Fibroblast of the conjunctiva (primary cell): ENCODE data around the gene PIK3R4.
A peak's percentile ranks its signal among the peaks of the same experiment; 100 is the strongest.

Source experiments
- DNase-seq: peaks from one replicate; pipeline ENCODE4 v3.0.0-alpha.2; 2010; ENCODE audit warnings: low read depth

Gene PIK3R4

DNA sequence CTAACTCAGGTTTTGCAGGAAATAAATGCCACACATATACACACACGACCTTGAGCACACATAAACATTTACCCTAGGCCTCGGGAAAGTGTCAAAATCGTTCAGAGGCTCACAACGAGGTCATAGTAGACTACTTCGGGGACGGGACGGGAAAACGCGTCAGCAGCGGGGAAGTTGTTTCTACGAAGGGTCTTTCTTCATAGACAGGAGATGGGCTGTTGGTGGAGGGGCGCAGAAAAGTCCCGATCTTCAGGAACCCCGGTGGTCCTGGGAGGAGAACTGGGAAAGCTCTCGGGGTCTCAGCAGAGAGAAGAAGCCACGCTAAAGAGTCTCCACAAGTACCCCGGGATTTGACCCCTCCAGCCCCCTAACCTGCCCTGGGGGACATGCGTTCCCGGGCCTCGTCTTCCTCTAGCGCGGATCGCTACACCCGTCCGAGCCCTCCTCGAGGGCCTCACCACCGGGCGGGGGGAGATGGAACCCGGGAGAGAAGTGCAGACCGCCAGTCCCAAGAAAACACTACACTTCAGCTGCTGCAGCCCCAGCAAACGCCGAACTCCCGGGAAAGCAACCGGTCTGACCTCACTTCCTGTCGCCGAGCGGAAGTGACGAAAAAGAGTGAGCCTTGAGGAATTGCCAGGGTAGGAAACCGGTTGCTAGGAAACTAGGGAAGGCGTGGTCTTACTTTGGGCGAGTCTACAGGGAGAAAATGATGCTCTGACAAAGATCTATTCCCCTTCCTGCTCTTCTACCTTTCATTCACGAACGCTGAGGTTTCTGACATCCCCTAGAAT is at the start of gene PIK3R4:
TSS of gene PIK3R4 (minus strand) at position 584 of the 794 bp plus-strand sequence. CDS start 1,611 bp downstream, outside the sequence.
- peak; percentile 96 for DNase-seq

DNA sequence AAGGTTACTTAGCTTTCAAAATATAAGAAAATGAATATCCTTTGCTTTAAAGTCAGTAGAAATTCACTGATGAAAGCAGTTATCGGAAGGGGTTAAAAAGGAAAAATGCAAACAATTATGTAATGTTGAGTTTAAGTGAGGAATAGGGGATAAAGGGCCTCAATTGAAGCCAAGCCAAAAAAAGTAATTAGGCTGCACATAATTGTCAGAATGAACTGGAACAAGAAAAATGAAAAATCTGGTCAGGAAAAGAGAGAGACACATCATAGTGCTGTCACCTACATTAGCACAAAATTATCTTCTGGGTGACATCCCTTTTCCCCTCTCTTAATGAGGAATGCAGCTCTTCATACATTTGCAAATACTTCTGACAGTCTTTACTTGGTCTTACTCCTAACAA is 48.8 kb upstream of the PIK3R4 start:
- DNase-seq, result no peak

DNA sequence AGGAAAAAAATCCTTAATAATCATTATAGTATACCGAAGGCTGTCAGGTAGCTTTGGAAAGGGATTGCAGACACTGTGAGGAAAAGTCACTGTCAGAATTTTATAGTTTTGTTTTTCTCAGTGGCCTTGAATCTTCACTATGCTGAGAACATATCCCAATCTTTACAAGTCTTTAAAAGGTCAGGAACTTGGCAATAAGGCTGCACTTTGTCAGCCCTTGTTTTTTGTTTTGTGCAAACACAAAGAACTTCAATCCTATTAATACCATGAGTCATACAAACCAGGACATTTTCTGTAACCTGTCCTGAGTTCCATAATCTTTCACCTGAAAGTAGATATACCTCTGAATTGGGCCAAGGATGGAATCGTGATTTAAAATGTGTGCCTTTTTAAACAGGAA is 45.6 kb upstream of the PIK3R4 start:
- DNase-seq, result no peak

DNA sequence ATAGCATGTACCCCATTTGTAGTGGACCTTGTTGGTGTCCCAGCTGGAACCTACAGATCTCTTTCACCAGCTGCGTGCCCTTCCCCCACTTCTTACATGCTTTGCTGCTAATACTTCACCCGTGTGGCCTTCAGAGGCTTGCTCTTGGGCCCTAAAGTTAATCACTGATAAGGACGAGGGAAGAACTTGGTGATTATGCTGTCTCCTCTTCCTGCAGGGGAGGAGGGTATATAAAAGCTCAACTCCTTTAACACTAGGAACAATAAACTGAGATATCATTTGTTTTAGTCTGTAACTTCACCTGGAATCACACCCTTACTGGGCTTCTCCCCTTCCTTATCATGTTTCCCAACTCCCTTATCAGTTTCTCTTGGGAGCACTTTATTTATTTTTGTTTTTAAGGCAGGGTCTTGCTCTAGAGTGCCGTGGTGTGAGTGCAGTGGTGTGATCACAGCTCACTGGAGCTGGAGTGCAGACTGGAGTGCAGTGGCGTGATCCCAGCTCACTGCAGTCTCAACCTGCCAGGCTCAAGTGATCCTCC is 43.2 kb upstream of the PIK3R4 start:
- no peak for DNase-seq

DNA sequence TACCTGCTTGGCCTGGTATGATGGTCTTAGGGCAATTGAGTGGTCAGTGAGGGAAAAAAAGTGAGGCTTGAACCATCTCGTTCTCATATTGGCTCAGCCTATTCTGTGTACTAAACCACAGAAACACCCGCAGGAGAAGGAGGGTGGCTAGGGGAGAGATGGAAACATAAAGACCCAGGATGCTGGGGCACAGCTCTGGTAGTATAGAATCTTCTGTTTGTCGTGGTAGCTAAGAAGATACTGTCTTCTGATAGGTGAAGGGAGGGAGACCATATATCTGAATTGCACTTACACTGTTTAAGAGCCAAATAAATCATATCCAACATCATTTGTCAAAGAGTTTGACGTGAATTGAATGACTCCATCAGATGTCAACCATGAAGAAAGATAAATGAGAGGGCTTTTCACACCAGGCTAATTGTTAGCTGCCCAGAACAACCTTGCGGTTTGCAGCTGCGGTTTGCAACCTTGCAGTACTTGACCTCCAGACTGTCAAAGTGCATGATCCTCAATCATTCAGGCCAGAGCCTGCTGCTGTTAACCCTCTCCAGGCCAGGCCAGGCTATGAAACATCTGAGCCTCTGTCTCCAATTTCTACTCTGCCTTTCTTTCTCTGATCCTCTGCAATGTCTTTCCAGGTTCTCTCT is 40.9 kb upstream of the PIK3R4 start:
- no peak for DNase-seq

DNA sequence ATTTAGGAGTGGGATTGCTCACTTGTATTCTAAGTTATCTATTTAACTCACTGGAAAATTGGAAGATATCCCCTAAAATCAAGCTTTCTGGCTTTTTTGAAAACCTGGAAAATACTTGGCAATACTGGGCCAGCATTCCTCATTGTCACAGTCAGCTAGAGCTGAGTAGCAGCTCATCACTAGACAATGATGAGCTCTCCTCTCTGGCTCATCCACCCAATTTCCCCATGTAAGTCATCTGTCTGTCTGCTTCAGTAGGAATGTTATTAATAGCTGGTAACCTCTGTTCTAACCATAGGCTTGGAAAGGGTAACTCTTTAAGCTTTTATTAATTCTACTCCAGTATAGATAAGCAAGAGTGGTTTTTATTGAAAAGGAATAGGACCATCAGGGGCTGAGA is 39.7 kb upstream of the PIK3R4 start:
- no peak for DNase-seq

DNA sequence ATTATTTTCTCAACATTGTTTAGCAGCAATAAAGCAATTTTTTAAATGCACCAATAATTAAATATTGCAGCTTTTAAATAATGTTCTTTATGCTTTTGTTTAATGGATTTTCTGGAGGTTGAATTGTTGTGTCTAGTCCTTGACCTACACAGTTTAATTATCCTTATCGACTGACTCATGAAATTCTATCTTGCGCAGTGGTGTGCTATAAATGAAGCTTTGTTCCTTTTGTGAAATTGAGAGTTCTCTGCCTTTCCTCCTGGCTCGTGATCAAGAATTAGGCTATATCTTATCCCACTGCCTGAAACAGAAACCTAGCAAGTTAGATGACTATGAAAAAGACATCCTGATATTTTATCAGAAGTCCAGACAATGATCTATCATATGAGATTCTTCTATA is 37.0 kb upstream of the PIK3R4 start:
- no peak for DNase-seq

DNA sequence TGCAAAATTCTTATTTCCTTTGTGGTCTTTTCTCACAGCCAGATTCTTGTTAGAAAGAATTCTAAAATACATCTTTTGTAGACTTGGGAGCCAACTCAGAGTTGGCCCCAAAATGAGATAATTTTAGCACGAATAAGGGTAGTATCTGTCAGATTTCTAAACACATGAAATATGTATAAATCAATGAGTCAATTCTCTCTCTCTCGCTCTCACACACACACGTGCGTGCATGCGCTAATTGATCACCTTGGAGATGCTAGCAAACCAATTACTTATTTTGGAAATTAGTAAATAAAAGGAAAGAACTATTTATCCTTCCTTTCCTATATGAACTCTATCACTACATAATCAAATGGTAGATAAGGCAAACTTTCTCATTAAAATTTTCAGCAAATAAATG is 32.9 kb upstream of the PIK3R4 start:
- no peak for DNase-seq

DNA sequence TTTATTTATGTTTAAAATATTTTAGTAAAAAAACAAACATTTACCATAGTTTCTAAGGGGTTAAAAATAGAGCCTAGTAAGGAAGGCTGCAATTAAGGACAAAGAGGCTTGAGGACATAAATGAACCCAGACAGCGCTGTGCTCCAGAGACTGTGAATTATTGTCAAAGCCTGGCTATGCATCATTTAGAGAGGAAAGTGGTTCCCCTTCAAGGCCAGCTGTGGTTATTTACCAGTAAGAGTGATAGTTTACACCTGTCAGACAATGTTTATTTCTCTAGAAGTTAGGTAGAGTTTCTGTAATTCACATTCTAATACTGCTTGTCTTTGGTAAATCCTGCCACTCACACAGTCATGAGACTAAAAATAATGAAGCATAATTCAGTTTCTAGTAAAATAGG is 32.4 kb upstream of the PIK3R4 start:
- no peak for DNase-seq

DNA sequence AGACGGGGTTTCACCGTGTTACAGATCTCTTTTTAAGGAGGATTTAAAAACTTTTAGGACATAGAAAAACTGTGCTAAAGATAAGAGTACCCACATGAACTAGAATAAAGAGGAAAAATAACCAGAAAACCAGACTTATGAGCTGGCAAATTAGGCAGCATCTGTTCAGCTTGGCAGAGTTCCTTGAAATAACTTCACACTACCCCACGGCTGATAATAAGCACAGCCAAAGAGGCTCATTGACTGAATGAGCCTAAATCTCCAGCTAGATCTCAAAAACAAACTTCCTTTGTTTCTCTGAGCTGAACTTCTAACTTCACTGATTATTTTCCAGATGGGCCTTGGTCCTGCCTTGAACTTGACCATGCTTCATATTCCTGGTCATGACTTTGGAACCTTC is 26.7 kb upstream of the PIK3R4 start:
- DNase-seq, result no peak

DNA sequence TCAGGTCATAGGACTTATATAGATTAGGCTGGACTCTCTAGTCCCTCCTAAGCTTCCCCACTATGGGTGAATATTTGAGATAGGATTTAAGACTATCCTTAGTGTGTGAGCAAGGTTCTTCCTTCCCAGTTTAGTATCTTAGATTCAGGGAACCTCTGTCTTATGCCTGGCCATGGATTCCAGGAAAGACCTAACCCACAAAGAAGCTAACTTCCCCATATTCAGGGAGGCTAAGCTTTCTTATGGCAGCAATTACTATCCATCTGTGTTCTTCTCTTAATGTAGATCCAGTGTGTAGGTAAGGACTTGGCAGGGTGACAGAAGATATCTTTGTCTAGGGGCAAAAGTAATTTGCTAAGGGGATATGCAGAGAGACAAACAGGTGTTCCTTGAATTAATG is 25.5 kb upstream of the PIK3R4 start:
- no peak for DNase-seq

DNA sequence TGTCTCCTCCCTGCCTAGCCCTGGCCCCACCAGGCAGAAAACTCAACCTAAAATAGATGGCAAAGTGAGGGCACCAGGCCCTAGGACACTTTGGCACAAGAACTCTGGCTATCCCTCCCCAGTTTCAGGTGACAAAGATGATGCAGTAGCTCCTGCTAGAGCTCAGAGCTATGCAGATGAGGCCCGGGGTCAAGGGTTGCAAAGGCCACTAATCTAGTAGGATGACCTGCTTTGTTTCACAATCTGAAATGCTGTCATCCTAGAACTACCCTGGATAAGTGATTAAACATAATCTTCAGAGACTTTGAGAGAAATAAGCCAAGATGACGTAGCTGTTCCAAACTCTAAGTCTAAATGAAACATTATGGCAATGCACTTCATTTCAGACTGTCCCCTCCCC is 24.0 kb upstream of the PIK3R4 start:
- DNase-seq, result no peak

DNA sequence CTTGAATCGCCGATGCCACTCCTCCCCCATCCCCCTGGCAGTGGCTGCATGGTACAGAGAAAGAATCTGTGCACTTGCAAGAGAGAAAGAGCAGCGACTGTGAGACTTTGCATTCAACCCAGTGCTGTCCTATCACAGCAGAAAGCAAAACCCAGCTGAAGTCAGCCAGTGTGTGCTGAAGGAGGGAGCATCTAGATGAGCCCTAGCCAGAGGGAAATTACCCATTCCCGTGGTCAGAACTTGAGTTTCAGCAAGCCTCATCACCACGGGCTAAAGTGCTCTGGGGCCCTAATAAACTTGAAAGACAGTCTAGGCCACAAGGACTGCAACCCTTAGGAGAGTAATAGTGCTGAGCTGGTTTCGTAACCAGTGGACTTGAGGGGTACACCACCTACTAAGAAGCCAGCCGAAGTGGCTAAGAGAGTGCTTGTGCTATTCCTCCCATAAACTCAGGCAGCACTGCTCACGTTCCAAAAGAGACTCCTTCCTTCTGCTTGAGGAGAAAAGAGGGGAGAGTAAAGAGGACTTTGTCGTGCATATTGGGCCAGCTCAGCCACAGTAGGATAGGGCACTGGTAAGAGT is 15.2 kb upstream of the PIK3R4 start:
- no peak for DNase-seq

DNA sequence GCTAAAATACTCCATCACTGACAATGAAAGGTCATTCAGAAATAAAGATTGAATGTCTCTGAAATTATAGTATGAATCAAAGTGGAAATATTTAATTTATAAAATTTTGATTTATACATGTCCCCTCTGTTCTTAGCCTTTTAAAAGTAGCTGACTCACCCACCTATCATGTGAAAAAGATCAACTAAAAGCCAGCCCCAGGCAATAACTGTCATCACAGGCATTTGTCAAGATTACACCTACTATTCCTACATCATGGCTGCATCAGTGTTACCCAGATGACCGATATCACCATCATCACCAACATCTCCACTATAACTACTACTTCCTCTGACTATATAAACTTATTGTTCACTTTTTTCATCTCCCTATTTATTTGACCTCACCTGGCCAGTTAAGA is 14.3 kb upstream of the PIK3R4 start:
- DNase-seq, result no peak

DNA sequence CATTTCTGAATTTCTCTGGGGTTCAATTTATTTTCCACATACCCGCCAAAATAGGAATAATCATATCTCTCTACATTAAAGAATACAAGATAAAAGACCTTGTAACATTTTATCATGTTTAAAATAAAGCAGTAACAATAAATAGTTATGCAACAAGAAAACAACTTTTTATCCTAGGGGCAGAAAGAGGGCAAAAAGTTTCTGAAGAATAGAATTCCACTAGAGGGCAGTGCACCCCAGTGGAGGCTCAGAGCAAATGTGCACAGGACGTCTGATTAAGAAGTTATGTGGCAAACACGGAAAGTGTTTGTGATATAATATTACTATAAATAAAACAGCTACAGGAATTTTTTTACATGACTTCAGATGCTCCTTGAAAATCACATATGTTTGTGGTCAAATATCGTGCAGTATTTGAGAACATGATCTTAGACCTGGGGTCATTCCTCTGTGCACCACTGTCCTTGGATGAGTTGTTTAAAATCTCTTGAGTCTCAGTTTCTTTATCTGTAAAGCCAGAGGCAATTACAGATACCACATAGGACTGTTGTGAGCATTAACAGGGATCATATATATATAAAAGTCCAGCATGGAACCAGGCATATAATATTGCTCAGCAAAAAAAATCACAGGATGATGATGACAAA is 13.2 kb upstream of the PIK3R4 start:
- peak; percentile 40 for DNase-seq

DNA sequence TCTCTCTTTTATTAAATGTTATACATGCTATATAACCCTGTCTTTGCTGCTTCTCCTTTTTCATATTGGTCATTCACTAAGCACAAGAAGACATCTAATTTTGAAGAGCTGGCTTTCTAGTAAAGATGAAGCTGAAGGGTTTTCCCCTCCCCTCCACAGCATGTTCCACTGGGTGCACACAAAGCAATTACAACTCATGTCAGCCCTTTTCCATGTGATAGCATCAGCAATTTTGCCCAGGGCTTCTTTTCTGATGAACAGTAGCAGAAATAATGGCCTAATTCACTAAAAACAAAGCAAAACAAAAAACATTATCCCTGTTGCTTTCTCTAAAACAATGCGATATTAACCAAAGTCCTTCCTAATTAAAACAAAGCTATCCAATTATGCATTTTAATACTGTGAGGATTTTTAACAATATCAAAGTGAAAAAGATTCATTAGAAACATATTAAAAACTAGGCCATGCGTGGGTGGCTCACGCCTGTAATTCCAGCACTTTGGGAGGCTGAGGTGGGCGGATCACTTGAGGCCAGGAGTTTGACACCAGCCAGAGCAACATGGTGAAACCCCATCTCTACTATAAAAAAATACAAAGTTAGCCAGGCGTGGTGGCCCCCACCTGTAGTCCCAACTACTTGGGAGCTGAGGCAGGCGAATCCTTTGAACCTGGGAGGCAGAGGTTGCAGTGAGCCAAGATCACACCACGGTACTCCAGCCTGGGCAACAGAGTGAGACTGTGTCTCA is 12.2 kb upstream of the PIK3R4 start:
- no peak for DNase-seq

DNA sequence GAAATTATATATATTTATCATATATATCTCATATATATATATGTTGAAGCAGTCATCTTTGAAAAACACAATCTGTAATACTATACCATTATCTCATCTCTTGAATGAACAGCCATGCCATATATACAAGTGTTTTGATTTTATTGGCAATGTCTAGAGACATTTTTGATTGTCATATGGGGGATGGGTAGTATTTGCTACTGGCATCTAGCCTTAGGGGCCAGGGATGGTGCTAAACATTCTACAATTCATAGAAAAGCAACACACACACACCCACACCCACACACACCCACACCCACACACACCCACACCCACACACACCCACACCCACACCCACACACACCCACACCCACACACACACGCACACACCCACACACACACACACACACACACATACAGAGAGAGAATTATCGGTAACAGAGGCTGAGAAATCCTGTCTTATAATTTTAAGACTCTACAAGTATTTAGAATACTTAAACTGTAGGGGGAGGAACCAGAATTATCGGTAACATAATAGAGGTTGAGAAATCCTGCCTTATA is 11.1 kb upstream of the PIK3R4 start:
- DNase-seq, result no peak

DNA sequence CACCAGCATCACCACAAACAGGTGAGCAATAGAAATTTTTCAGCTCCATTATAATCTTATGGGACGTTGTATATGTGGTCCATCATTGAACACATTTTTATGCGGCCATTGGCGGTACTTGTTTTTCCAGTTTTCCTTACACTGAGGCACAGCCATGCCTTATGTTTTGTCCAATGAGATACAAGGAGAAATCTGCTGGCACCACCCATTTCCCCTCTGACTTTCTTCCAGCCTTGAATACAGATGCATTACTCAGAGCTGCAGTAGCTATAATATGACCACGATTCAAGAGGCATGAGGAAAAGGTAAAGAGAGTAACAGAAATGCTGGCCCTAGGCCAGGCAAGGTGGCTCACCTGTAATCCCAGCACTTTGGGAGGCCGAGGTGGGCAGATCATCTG is 9.0 kb upstream of the PIK3R4 start:
- DNase-seq, result no peak

DNA sequence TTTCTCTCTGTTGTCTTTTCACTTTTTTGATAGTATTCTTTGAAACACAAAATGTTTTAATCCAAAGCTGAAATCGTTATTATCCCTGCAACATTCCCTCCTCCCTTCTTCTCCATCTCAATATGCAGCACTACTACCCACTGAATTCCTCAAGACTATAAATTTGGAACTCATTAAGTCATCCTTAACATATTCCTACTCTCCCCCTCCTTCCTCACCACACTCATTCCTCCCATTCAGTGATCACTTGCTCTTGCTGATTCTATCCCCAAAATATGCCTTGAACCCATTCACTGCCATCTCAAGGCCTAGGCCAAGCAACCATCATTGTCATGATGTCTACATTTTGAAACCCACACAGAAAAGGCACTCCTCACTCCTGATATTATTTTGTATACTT is 2.4 kb upstream of the PIK3R4 start:
- no peak for DNase-seq

DNA sequence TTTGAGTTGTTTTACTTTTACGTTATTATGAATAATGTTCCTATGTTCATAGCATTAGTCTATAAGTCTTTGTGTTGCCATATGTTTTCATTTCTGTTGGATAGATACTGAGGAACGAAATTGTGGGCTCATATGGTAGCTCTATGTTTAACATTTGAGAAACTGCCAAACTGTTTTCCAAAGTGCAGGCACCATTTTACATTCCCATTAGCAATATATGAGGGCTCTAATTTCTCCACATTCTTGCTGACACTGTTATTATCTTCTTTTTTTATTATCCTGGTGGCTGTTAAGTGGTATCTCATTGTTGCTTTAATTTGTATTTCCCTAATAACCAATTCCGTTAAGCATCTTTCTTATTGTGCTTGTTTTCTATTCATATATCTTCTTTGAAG is 1.8 kb upstream of the PIK3R4 start:
- no peak for DNase-seq

DNA sequence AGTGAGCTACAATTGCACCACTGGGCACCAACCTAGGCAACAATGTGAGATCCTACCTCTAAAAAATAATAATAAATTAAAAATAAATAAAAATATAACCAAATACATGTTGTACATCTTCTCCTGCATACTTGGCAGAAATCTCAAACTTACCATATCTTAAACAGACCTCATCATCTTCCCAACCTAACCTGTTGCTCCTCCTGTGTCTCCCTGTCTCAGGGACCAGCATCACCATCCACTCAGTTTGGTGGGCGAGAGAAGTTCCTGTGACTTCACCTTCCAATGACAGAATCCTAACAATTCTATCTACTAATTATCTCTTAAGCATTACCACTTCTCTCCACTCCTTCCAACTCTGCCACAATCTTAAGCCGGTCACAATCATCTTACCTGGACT is 3.3 kb downstream of the PIK3R4 start:
- DNase-seq, result no peak
